Neural cell (in vitro differentiated cells): ENCODE data around the gene CABYR. TPM values are rescaled to one million over a fixed set of nuclear protein-coding genes. Genes with fewer than 3 reads are reported as not detected.

Experiments used
- H2AFZ ChIP-seq: fragments of 200-600, 300-800 bp; sonication (generic), shearing (Covaris generic); 2 replicates; pipeline ENCODE4 v1.6.0; 2014; ENCODE audit warnings: low read depth, mild to moderate bottlenecking, antibody characterized with exemption, low read length, moderate library complexity
- H3F3A ChIP-seq: fragments of 200-600 bp; shearing (Covaris generic); 2 replicates; pipeline ENCODE4 v1.6.1; 2016; ENCODE audit warnings: mild to moderate bottlenecking, moderate library complexity, mixed read lengths, antibody characterized with exemption, low read length; ENCODE audit not compliant: insufficient read depth, poor library complexity, severe bottlenecking
- H3K27ac ChIP-seq: fragments of 200-600, 300-800 bp; sonication (generic), shearing (Covaris generic); 2 replicates; pipeline ENCODE4 v1.5.1; 2014; ENCODE audit warnings: mild to moderate bottlenecking, low read length, moderate library complexity
- H3K27me3 ChIP-seq: fragments of 300-800, 200-600 bp; sonication (generic), shearing (Covaris generic); 2 replicates; pipeline ENCODE4 v1.6.0; 2014; ENCODE audit warnings: mild to moderate bottlenecking, low read depth, low read length, moderate library complexity; ENCODE audit not compliant: insufficient read depth
- H3K36me3 ChIP-seq: fragments of 300-800, 200-600 bp; sonication (generic), shearing (Covaris generic); 2 replicates; pipeline ENCODE4 v1.5.1; 2014; ENCODE audit warnings: mild to moderate bottlenecking, antibody characterized with exemption, low read length, moderate library complexity; ENCODE audit not compliant: insufficient read depth
- H3K4me2 ChIP-seq: fragments of 300-800, 200-600 bp; sonication (generic), shearing (Covaris generic); 2 replicates; pipeline ENCODE4 v1.6.0; 2014; ENCODE audit warnings: mild to moderate bottlenecking, low read length
- H3K4me3 ChIP-seq: fragments of 300-800, 200-600 bp; sonication (generic), shearing (Covaris generic); 2 replicates; pipeline ENCODE4 v1.5.1; 2014; ENCODE audit warnings: mild to moderate bottlenecking, low read length, moderate library complexity
- H3K79me2 ChIP-seq: fragments of 200-600 bp; shearing (Covaris generic); replicated peaks from 2 replicates; pipeline ENCODE4 v1.6.0; 2014; ENCODE audit warnings: mild to moderate bottlenecking, low read length, moderate library complexity; ENCODE audit not compliant: insufficient read depth
- H3K9ac ChIP-seq: fragments of 300-800, 200-600 bp; sonication (generic), shearing (Covaris generic); 2 replicates; pipeline ENCODE4 v1.6.1; 2016; ENCODE audit warnings: mild to moderate bottlenecking, low read length, mixed read lengths
- H3K9me2 ChIP-seq: fragments of 200-600 bp; shearing (Covaris generic); 2 replicates; pipeline ENCODE4 v1.6.1; 2016; ENCODE audit warnings: mild to moderate bottlenecking, low read length, mixed read lengths; ENCODE audit not compliant: insufficient read depth
- H3K9me3 ChIP-seq: fragments of 200-600, 300-800 bp; sonication (generic), shearing (Covaris generic); 2 replicates; pipeline ENCODE4 v1.6.1; 2016; ENCODE audit warnings: mild to moderate bottlenecking, mixed run types, low read length, moderate library complexity, mixed read lengths
- H4K20me1 ChIP-seq: fragments of 200-600 bp; shearing (Covaris generic); 2 replicates; pipeline ENCODE4 v1.6.1; 2016; ENCODE audit warnings: mild to moderate bottlenecking, mixed run types; ENCODE audit not compliant: insufficient read depth
- EP300 ChIP-seq: fragments of 450-650 bp; conservative IDR thresholded peaks from 2 replicates; pipeline ENCODE4 v1.6.1; 2014; ENCODE audit warnings: antibody characterized with exemption, mild to moderate bottlenecking, moderate library complexity; ENCODE audit not compliant: poor library complexity, severe bottlenecking
- EZH2 ChIP-seq: fragments of 200-600, 300-800 bp; shearing (Covaris generic), sonication (generic); IDR thresholded peaks from 2 replicates; pipeline ENCODE4 v1.6.1; 2014; ENCODE audit warnings: antibody characterized with exemption, low read length, borderline replicate concordance, mild to moderate bottlenecking; ENCODE audit not compliant: insufficient read depth, poor library complexity, severe bottlenecking
- MXI1 ChIP-seq: fragments of 450-650 bp; conservative IDR thresholded peaks from 2 replicates; pipeline ENCODE4 v1.6.1; 2014; ENCODE audit warnings: antibody characterized with exemption, mild to moderate bottlenecking; ENCODE audit not compliant: poor library complexity, severe bottlenecking
- POLR2AphosphoS5 ChIP-seq: IDR thresholded peaks from 2 replicates; pipeline ENCODE4 v1.6.1; 2012
- RAD21 ChIP-seq: fragments of 450-650 bp; conservative IDR thresholded peaks from 2 replicates; pipeline ENCODE4 v1.6.1; 2014; ENCODE audit warnings: antibody characterized with exemption, mild to moderate bottlenecking, moderate library complexity
- REST ChIP-seq: IDR thresholded peaks from 2 replicates; pipeline ENCODE4 v1.6.1; 2012; ENCODE audit warnings: borderline replicate concordance
- SMC3 ChIP-seq: fragments of 450-650 bp; conservative IDR thresholded peaks from 2 replicates; pipeline ENCODE4 v1.6.1; 2014; ENCODE audit warnings: antibody characterized with exemption, mild to moderate bottlenecking, moderate library complexity; ENCODE audit not compliant: poor library complexity
- TAF1 ChIP-seq: IDR thresholded peaks from 2 replicates; pipeline ENCODE4 v1.6.1; 2012; ENCODE audit warnings: low read depth
- polyA plus RNA-seq: library from polyadenylated mRNA; depleted of rRNA; stranded (reverse); fragments of >200 nt; gene quantifications from 2 replicates; pipeline ENCODE4 v1.2.3, GENCODE V29; 2014
- TF ChIP-seq, protein P1 (sequence below): fragments of 450-650 bp; IDR thresholded peaks from 2 replicates; pipeline ENCODE4 v1.5.1; 2014; ENCODE audit warnings: antibody characterized with exemption, mild to moderate bottlenecking, moderate library complexity; ENCODE audit not compliant: poor library complexity, severe bottlenecking

The CABYR gene
- polyA plus RNA-seq, 1 donor from 2014 or later, result 6.9 TPM

GRCh38 chr18:24189664-24190346 is 50.9 kb downstream of the CABYR start:
- TF ChIP-seq SMC3 (no peak), EZH2 (no peak), POLR2AphosphoS5 (no peak), RAD21 (no peak), MXI1 (no peak), REST (no peak), EP300 (no peak), TAF1 (no peak)
- TF ChIP-seq, protein P1, sequence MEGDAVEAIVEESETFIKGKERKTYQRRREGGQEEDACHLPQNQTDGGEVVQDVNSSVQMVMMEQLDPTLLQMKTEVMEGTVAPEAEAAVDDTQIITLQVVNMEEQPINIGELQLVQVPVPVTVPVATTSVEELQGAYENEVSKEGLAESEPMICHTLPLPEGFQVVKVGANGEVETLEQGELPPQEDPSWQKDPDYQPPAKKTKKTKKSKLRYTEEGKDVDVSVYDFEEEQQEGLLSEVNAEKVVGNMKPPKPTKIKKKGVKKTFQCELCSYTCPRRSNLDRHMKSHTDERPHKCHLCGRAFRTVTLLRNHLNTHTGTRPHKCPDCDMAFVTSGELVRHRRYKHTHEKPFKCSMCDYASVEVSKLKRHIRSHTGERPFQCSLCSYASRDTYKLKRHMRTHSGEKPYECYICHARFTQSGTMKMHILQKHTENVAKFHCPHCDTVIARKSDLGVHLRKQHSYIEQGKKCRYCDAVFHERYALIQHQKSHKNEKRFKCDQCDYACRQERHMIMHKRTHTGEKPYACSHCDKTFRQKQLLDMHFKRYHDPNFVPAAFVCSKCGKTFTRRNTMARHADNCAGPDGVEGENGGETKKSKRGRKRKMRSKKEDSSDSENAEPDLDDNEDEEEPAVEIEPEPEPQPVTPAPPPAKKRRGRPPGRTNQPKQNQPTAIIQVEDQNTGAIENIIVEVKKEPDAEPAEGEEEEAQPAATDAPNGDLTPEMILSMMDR, result no peak
- no peaks in the 10 kb centered on the region for H3K27me3 ChIP-seq
- H3K79me2 ChIP-seq, result no peaks in the 10 kb centered on the region
- no peaks in the 10 kb centered on the region for H4K20me1 ChIP-seq
- no peak overlapping the region for H2AFZ ChIP-seq
- no peak overlapping the region for H3K27ac ChIP-seq
- no peak overlapping the region for H3K9ac ChIP-seq
- no peak overlapping the region for H3K4me3 ChIP-seq
- no peak overlapping the region for H3K4me2 ChIP-seq
- H3K36me3 ChIP-seq, result no peaks in the 10 kb centered on the region
- no peaks in the 10 kb centered on the region for H3K9me2 ChIP-seq
- H3K9me3 ChIP-seq, result no peaks in the 10 kb centered on the region
- no peaks in the 10 kb centered on the region for H3F3A ChIP-seq

GRCh38 chr18:24190590-24190989 is 51.7 kb downstream of the CABYR start:
- Histone ChIP-seq H2AFZ (no peak overlapping the region), H3K27me3 (no peaks in the 10 kb centered on the region), H3K9ac (no peak overlapping the region), H3K4me3 (no peak overlapping the region), H3F3A (no peaks in the 10 kb centered on the region), H3K27ac (no peak overlapping the region), H3K4me2 (no peak overlapping the region), H4K20me1 (no peaks in the 10 kb centered on the region), H3K79me2 (no peaks in the 10 kb centered on the region), H3K36me3 (no peaks in the 10 kb centered on the region), H3K9me2 (no peaks in the 10 kb centered on the region), H3K9me3 (no peaks in the 10 kb centered on the region)
- TF ChIP-seq POLR2AphosphoS5, result no peak
- TF ChIP-seq TAF1, result no peak
- no peak for TF ChIP-seq RAD21
- no peak for TF ChIP-seq SMC3
- no peak for TF ChIP-seq MXI1
- TF ChIP-seq, protein P1, result no peak
- TF ChIP-seq EZH2, result no peak
- TF ChIP-seq EP300, result no peak
- no peak for TF ChIP-seq REST
